ENCODE measurements around the gene PRADC1.
"Not testable (repeated sequence)": the region's sequence is repeated elsewhere in the genome, so short reads cannot be mapped to it uniquely, and the experiment has no call there.

PRADC1 gene

DNA sequence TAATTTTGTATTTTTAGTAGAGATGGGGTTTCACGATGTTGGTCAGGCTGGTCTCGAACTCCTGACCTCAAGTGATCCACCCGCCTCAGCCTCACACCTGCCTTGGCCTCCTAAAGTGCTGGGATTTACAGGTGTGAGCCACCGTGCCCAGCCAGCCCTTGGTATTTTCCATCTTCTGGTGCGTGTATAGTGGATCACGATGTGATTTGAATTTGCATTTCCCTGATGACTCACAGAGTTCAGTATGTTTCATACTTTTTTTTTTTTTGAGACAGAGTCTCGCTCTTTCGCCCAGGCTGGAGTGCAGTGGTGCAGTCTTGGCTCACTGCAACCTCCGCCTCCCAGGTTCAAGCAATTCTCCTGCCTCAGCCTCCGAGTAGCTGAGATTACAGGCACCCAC, 32.8 kb downstream of the PRADC1 start:
- DNase-seq: not testable (repeated sequence)

DNA sequence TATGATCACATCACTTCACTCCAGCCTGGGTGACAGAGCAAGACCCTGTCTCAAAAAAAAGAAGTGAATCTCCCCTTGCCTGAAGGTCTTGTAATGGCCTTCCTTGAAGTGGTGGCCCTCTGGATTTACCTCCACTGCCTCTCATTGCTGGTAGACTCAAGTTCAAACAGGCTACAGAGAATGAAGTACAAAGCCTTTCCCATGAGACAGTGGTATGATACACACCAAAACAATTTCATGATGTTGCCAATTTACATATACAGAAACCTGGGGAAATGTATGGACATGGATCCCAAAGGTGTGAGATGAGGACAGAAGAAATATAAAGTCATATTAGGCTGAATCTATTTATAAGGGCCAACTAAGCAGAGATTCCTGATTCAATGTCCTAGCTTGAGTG, 35.5 kb downstream of the PRADC1 start:
- DNase-seq: no peak

GRCh38 chr2:73187549-73187948, 45.5 kb downstream of the PRADC1 start:
- DNase-seq: no peak

DNA sequence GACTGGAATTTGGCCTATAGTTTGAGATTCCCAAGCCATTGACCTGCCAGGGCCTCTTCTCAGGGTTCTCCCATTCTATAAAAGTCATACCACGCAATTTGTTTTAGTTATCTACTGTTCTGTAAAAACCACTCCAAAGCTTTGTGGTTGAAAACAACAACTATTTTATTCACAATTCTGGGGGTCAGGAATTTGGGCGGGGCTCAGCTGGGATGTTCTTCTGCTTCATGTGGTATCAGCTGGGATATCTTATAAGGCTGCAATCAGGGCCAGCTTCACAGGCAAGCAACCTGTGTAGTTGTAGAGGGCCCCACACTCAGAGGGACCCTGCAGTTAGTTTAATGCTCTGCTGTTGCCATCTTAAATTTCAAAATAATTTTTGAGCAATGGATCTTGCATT, 47.1 kb downstream of the PRADC1 start:
- no peak for DNase-seq

All from NCI-H524 (cell line).